K562 (cell line): ENCODE data around the gene ZNF501. TPM values are rescaled to one million over a fixed set of nuclear protein-coding genes. Genes with fewer than 3 reads are reported as not detected.

Experiments
- CREM ChIP-seq: IDR thresholded peaks from 2 replicates; pipeline ENCODE4 v1.6.1; 2014; ENCODE audit warnings: antibody characterized with exemption, low read depth
- E2F6 ChIP-seq, 2 experiments: IDR thresholded peaks; 2 replicates each; pipeline ENCODE4 v1.6.1; 2011; ENCODE audit warnings: borderline replicate concordance in 1 of 2, control low read depth in 1 of 2, low read depth in 1 of 2, low read length in 1 of 2, mild to moderate bottlenecking in 1 of 2, mixed read lengths in 1 of 2, moderate library complexity in 1 of 2; ENCODE audit not compliant: insufficient read depth in 1 of 2, insufficient read length in 1 of 2, poor library complexity in 1 of 2, severe bottlenecking in 1 of 2; ENCODE audit errors: extremely low read depth in 1 of 2
- FOXJ3 ChIP-seq: sonication (generic); formaldehyde crosslinking; IDR thresholded peaks from 2 replicates; pipeline ENCODE4 v1.4.0; 2020; ENCODE audit warnings: mild to moderate bottlenecking, missing genetic modification reagents
- GTF2A2 ChIP-seq: IDR thresholded peaks from 2 replicates; pipeline ENCODE4 v1.6.1; 2016; ENCODE audit warnings: mild to moderate bottlenecking, missing genetic modification characterization, missing compliant biosample characterization
- GTF2E2 ChIP-seq: fragments of 200-800 bp; sonication (Bioruptor generic); IDR thresholded peaks from 2 replicates; pipeline ENCODE4 v1.6.1; 2016; ENCODE audit warnings: missing genetic modification characterization, missing compliant biosample characterization
- HDAC3 ChIP-seq: fragments of 450-650 bp; IDR thresholded peaks from 2 replicates; pipeline ENCODE4 v1.6.1; 2018; ENCODE audit warnings: borderline replicate concordance, mild to moderate bottlenecking, moderate library complexity; ENCODE audit not compliant: partially characterized antibody
- MCM7 ChIP-seq, 2 experiments: fragments of 450-650 bp; IDR thresholded peaks; 2 replicates each; pipeline ENCODE4 v1.6.1; 2016 to 2018
- MEF2A ChIP-seq: IDR thresholded peaks from 2 replicates; pipeline ENCODE4 v1.6.1; 2011; ENCODE audit warnings: low read depth, mild to moderate bottlenecking, low read length, moderate library complexity; ENCODE audit not compliant: control insufficient read depth
- NCOA1 ChIP-seq: fragments of 450-650 bp; IDR thresholded peaks from 2 replicates; pipeline ENCODE4 v1.6.1; 2016; ENCODE audit warnings: low read depth
- NONO ChIP-seq, 2 experiments: fragments of 200-400 bp in 1 of 2; fragments of 450-650 bp in 1 of 2; formaldehyde crosslinking in 1 of 2; IDR thresholded peaks; 2 replicates each; pipeline ENCODE4 v1.6.1; 2017; ENCODE audit warnings: low read depth in 2 of 2, mild to moderate bottlenecking in 2 of 2, moderate library complexity in 2 of 2, low read length in 1 of 2
- SOX6 ChIP-seq: fragments of 450-650 bp; IDR thresholded peaks from 2 replicates; pipeline ENCODE4 v1.6.1; 2014; ENCODE audit warnings: mild to moderate bottlenecking
- SP2 ChIP-seq: IDR thresholded peaks from 2 replicates; pipeline ENCODE4 v1.6.1; 2011; ENCODE audit warnings: mild to moderate bottlenecking, low read depth, low read length, moderate library complexity; ENCODE audit not compliant: poor library complexity, severe bottlenecking; ENCODE audit errors: extremely low read depth
- USF2 ChIP-seq: sonication (generic); formaldehyde crosslinking; IDR thresholded peaks from 2 replicates; pipeline ENCODE4 v1.5.0; 2020; ENCODE audit warnings: missing genetic modification reagents
- ZKSCAN8 ChIP-seq: fragments of 200-800 bp; sonication (Bioruptor generic); IDR thresholded peaks from 2 replicates; pipeline ENCODE4 v1.6.1; 2016; ENCODE audit warnings: missing genetic modification characterization, missing compliant biosample characterization
- ZNF175 ChIP-seq: fragments of 200-800 bp; sonication (Bioruptor generic); IDR thresholded peaks from 2 replicates; pipeline ENCODE4 v1.6.1; 2016; ENCODE audit warnings: low read depth, mild to moderate bottlenecking, missing genetic modification characterization, missing compliant biosample characterization
- ZNF76 ChIP-seq: fragments of 250-450 bp; sonication (Bioruptor Pico); IDR thresholded peaks from 2 replicates; pipeline ENCODE4 v1.4.0; 2020; ENCODE audit warnings: mild to moderate bottlenecking, moderate library complexity, borderline replicate concordance
- polyA plus RNA-seq, 8 experiments: library from polyadenylated mRNA; depleted of rRNA in 4 of 8; stranded (reverse) in 5 of 8; unstranded in 3 of 8; fragments of >200 nt; fragmentation: Nextera tagmentation in 2 of 8; fragmentation: Illumina TruSeq in 1 of 8; extraction: Ambion mirVana in 2 of 8; extraction: Trizol in 1 of 8; gene quantifications; 2 replicates each; pipeline versions ENCODE4 v1.2.1 to v1.2.3, GENCODE V29; 2011 to 2014; ENCODE audit warnings: inconsistent platforms in 1 of 8, missing spikeins in 1 of 8
- total RNA-seq, 7 experiments: library from RNA; depleted of rRNA in 6 of 7; stranded (reverse); fragments of >200 nt in 6 of 7; fragmentation: Illumina TruSeq in 2 of 7; extraction: Trizol in 2 of 7; gene quantifications; 2 replicates each; pipeline versions ENCODE4 v1.2.1 to v1.2.3, GENCODE V29; 2011 to 2021; ENCODE audit warnings: low replicate concordance in 1 of 7
- TF ChIP-seq, protein P1 (sequence below): fragments of 450-650 bp; IDR thresholded peaks from 2 replicates; pipeline ENCODE4 v1.6.1; 2016; ENCODE audit warnings: mild to moderate bottlenecking
- TF ChIP-seq, protein P2 (sequence below): fragments of 250-450 bp; sonication (Bioruptor Pico); IDR thresholded peaks from 2 replicates; pipeline ENCODE4 v1.4.0; 2020; ENCODE audit warnings: borderline replicate concordance
- TF ChIP-seq, protein P3 (sequence below), 2 experiments: fragments of 450-650 bp; conservative IDR thresholded peaks; 2 replicates each; pipeline ENCODE4 v1.6.1; 2017; ENCODE audit warnings: mild to moderate bottlenecking in 2 of 2, moderate library complexity in 2 of 2

Gene ZNF501
- total and polyA plus RNA-seq, 9 of the 15 experiments (the other 6 are each of a cell fraction or from before 2014, with no cell fraction given): 1.2 to 6.5 (median 3.7) TPM

DNA sequence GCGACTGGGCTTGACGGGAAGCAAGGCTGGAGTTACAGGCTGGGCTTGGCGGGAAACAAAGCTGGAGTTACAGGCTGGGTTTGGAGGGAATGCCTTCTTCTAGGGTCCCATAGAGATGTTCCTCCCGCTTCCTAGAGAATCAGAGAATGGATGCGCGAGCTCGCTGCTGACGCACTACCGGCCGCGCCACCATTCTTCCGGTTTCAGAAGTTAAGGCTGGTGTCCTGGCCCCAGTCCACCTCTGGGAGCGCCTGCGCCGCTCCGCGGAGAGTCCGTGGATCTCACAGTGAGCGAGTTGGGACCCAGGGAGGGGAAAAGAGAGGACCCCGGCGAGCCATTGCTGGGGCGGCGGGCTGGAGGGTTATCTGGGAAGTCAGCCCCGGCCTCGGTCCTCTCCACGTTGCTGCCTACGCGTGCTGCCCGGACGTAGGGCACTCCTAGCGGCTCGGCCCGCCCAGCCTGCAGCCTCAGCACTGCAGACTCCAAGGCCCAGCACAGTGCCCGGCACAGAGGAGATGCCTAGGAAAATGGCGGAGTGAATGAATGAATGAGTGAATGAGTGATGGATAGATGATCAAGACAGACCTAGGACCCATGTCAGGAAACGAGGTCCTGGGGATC is 16.9 kb upstream of the ZNF501 start, which contains the start of gene ZNF502 (continued):
- TF ChIP-seq NONO (IDR thresholded peaks at IDR 0.05; ENCODE audit: low read depth in 2 of 2, low read length in 1 of 2) (no peak), ZNF76 (CRISPR knock-in tag) (no peak), USF2 (no peak), FOXJ3 (CRISPR knock-in tag) (no peak), HDAC3 (no peak), ZNF175 (CRISPR knock-in tag) (no peak), GTF2A2 (no peak), CREM (peak; percentile 97), MEF2A (no peak), ZKSCAN8 (CRISPR knock-in tag) (no peak), MCM7 (IDR thresholded peaks at IDR 0.05) (no peak), NCOA1 (no peak), GTF2E2 (no peak), SP2 (peak; percentile 73), SOX6 (no peak), E2F6 (IDR thresholded peaks at IDR 0.05; ENCODE audit: borderline replicate concordance in 1 of 2, extremely low read depth in 1 of 2, insufficient read depth in 1 of 2, insufficient read length in 1 of 2, low read depth in 1 of 2, low read length in 1 of 2, poor library complexity in 1 of 2, severe bottlenecking in 1 of 2) (peak in 1 of 2 experiments; percentile 6)
- TF ChIP-seq, protein P1, sequence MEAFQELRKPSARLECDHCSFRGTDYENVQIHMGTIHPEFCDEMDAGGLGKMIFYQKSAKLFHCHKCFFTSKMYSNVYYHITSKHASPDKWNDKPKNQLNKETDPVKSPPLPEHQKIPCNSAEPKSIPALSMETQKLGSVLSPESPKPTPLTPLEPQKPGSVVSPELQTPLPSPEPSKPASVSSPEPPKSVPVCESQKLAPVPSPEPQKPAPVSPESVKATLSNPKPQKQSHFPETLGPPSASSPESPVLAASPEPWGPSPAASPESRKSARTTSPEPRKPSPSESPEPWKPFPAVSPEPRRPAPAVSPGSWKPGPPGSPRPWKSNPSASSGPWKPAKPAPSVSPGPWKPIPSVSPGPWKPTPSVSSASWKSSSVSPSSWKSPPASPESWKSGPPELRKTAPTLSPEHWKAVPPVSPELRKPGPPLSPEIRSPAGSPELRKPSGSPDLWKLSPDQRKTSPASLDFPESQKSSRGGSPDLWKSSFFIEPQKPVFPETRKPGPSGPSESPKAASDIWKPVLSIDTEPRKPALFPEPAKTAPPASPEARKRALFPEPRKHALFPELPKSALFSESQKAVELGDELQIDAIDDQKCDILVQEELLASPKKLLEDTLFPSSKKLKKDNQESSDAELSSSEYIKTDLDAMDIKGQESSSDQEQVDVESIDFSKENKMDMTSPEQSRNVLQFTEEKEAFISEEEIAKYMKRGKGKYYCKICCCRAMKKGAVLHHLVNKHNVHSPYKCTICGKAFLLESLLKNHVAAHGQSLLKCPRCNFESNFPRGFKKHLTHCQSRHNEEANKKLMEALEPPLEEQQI: no peak
- TF ChIP-seq, protein P2, sequence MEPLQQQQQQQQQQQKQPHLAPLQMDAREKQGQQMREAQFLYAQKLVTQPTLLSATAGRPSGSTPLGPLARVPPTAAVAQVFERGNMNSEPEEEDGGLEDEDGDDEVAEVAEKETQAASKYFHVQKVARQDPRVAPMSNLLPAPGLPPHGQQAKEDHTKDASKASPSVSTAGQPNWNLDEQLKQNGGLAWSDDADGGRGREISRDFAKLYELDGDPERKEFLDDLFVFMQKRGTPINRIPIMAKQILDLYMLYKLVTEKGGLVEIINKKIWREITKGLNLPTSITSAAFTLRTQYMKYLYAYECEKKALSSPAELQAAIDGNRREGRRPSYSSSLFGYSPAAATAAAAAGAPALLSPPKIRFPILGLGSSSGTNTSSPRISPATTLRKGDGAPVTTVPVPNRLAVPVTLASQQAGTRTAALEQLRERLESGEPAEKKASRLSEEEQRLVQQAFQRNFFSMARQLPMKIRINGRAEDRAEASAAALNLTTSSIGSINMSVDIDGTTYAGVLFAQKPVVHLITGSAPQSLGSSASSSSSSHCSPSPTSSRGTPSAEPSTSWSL (CRISPR knock-in tag): no peak
- TF ChIP-seq, protein P3, sequence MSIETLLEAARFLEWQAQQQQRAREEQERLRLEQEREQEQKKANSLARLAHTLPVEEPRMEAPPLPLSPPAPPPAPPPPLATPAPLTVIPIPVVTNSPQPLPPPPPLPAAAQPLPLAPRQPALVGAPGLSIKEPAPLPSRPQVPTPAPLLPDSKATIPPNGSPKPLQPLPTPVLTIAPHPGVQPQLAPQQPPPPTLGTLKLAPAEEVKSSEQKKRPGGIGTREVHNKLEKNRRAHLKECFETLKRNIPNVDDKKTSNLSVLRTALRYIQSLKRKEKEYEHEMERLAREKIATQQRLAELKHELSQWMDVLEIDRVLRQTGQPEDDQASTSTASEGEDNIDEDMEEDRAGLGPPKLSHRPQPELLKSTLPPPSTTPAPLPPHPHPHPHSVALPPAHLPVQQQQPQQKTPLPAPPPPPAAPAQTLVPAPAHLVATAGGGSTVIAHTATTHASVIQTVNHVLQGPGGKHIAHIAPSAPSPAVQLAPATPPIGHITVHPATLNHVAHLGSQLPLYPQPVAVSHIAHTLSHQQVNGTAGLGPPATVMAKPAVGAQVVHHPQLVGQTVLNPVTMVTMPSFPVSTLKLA (conservative IDR thresholded peaks at IDR 0.05): peak; percentile 20 to 47; a peak in 1 of 4 replicates
